ENCODE data around the gene FBXL16.

DNA sequence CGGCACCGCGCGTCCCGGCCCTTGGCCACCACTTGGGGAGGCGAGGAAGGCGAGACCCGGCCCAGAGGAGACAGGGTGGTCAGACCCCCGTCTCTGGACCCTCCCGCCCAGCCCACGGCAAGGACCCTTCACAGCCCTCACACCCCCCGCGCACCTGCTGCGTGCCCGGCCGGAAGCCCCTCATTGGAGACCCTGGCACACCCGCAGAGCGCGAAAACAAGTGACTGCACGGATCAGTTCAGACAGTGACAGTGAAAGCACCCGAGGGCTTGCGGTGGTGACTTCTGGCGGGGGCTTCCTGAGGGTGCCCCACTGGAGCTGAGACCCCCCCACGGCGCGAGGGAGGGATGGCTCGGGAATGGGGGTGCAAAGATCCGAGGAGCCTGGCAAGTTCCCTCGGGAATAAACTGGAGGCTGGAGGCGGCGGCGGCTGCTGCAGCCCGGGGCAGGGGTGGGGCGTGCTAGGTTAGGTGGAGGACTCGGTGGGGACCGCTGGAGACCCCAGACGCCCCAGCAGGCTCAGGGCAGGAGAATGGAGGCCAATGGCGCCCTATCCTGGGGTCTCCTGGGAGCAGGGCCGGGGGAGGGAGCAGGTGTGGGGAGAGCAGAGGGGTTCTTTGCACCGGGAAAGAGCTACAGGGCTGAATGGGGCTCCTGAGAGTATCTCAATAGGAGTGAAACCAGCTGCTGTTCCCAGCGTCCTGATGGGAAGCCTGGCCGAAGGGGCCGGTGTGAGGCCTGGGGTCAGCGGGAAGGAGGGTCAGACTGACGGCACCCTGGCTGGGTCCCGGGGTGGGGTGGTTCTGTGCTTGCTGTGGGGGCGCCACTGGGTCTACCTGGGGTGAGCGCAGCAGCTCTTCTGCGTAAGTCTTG is 824 bp upstream of the FBXL16 start:
- TF ChIP-seq CTCF (IDR thresholded peaks at IDR 0.05) (no peak), TP53 (CRISPR knock-in tag; IDR thresholded peaks at IDR 0.05) (no peak), KDM1A (IDR thresholded peaks at IDR 0.05; ENCODE audit: low read depth) (no peak), POLR2A (IDR thresholded peaks at IDR 0.05; ENCODE audit: low read length) (no peak), CHD2 (IDR thresholded peaks at IDR 0.05; ENCODE audit: low read length, partially characterized antibody) (no peak), KDM5A (IDR thresholded peaks at IDR 0.05) (no peak)
- TF ChIP-seq, protein P1, sequence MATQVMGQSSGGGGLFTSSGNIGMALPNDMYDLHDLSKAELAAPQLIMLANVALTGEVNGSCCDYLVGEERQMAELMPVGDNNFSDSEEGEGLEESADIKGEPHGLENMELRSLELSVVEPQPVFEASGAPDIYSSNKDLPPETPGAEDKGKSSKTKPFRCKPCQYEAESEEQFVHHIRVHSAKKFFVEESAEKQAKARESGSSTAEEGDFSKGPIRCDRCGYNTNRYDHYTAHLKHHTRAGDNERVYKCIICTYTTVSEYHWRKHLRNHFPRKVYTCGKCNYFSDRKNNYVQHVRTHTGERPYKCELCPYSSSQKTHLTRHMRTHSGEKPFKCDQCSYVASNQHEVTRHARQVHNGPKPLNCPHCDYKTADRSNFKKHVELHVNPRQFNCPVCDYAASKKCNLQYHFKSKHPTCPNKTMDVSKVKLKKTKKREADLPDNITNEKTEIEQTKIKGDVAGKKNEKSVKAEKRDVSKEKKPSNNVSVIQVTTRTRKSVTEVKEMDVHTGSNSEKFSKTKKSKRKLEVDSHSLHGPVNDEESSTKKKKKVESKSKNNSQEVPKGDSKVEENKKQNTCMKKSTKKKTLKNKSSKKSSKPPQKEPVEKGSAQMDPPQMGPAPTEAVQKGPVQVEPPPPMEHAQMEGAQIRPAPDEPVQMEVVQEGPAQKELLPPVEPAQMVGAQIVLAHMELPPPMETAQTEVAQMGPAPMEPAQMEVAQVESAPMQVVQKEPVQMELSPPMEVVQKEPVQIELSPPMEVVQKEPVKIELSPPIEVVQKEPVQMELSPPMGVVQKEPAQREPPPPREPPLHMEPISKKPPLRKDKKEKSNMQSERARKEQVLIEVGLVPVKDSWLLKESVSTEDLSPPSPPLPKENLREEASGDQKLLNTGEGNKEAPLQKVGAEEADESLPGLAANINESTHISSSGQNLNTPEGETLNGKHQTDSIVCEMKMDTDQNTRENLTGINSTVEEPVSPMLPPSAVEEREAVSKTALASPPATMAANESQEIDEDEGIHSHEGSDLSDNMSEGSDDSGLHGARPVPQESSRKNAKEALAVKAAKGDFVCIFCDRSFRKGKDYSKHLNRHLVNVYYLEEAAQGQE (IDR thresholded peaks at IDR 0.05) = no peak

All from A549 (cell line).